HG03097 (cell line): ENCODE data around the gene FBXW7.

Experiments
- ATAC-seq: cut with Tn5 transposase; IDR thresholded peaks from one replicate; pipeline ENCODE4 v1.9.1; 2021; ENCODE audit not compliant: unreplicated experiment, low FRiP score

The FBXW7 gene

DNA sequence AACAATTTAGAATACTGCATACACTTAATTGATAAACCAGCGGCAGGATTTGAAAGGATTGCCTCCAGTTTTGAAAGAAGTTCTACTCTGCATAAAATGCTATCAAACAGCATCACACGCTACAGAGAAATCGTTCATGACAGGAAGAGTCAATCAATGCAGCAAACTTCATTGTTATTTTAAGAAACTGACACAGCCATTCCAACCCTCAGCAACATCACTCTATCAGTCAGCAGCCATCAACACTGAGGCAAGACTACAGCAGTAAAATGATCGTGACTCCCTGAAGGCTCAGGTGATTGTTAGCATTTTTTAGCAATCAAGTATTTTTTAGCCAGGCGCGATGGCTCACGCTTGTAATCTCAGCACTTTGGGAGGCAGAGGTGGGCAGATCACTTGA lies 98.3 kb downstream of the FBXW7 start:
- ATAC-seq: no peak

DNA sequence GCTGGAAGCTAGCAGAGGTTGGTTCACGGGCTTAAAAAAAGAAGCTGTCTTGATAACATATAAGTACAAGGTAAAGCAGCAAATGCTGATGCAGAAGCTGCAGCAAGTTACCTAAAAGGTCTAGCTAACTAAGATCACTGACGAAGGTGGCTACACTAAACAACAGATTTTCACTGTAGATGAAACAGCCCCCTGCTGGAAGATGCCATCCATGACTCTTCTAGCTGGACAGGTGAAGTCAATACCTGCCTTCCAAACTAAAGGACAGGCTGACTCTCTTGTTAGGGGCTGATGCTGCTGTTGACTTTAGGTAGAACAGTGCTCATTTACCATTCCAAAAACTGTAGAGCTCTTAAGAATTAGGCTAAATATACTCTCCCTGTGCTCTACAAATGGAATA lies 99.5 kb downstream of the FBXW7 start:
- ATAC-seq: no peak

DNA sequence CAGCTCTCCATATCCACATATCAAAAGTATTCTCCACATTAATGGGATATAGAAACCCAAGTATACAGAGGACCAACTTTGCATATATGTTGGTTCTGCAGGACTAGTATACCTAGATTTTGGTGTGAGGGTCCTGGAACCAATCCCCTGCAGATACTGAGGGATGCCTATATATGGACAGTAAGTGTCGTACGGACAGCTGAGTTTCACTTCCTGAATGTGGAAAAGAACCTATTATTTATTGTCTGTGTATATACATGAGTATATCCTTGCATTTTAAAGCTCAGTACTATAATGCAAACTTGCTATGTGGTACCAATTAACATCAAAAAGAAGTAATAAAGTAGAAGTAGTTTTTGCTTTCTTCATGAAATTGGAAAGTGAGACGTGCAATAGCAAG lies 101.9 kb downstream of the FBXW7 start:
- no peak for ATAC-seq

DNA sequence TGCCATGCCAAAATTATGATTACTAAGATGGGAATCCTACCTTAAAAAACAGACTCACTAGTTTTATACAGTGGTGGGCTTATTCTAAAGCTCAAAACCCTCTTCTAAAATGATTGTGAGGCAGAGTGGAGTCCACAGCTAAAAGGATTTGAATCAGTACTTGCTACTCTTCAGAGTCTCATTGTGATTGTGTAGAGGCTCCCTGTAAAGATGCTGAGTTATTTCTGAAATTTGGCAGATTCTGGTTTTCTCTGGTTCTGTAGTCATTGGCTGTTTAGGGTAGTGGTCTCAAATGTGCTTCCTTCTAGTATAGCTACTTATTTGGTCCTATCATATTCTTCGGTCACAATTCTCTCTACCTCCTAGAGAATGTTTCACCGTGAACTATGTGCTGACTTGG lies 104.1 kb downstream of the FBXW7 start:
- no peak for ATAC-seq

DNA sequence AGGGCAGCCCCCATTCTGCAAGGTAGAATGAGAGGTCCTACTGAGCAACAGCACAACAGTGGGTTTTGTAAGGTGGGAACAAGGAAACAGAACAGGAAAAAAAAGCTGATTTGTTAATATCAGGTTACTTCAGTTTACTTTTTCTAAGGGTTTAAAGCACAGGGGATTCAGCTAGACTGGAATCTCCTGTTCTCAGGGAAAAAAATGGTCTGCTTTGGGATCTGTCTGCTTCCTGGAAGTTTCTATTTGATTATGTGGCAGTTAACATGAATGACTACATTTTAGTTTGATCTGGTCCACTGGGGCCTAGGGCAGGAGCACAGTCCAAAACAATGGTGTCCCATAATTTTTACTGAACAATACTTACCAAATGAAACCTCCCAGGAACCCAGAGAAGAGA lies 104.6 kb downstream of the FBXW7 start:
- no peak for ATAC-seq

DNA sequence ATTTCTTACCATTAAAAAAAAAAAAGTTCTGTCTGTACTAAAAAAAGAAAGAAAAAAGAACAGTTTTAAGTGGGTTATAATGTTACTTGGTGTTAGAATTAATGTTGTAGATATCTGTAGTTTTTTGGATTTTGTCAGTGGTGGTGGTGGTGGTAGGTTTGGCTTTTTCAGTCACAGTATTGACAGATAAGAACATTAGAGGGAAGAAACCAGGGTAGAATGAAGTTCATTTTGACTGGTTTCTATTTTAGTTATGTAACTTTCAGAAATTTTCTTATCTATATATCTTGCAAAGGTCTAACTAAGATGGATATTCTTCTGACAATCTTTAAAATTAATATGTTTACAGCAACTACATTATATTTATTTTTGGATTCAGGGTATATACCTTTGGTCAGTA lies 105.4 kb downstream of the FBXW7 start:
- no peak for ATAC-seq

DNA sequence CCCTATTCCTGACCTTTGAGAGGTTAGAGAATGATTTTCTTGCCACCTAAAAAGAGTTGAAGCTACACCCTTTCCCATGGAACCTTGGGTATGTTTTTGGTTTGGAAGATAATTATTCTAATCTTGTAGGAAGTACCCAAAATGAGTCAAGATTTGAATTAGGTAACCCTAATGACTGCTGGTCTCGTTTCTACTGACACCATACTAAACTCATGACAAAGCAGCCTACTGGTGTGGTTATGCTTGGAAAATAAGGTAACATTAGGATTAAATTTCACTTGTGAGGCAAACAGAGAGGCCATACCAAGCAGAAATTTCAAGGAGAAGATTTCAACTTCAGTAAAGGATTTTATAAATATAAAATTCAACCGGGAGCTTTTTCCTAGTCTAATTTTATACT lies 107.9 kb downstream of the FBXW7 start:
- no peak for ATAC-seq

DNA sequence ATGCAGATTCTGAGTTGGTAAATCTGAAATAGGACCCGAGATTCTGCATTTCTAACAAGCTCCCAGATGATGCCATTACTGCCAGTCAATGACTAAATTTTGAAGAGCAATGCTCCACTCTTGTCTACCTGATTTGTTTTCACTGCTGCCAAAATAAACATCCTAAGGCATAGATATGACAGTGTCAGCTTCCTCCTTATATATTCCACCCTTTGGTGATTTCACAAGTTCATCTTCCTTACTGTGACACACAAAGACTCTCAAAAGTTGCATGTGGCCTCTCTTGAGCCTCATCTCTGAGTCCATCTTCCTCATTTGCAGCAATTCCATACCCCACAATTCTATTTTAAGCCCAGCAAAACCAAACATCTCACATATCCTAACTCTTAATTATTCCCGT lies 110.9 kb downstream of the FBXW7 start:
- no peak for ATAC-seq

DNA sequence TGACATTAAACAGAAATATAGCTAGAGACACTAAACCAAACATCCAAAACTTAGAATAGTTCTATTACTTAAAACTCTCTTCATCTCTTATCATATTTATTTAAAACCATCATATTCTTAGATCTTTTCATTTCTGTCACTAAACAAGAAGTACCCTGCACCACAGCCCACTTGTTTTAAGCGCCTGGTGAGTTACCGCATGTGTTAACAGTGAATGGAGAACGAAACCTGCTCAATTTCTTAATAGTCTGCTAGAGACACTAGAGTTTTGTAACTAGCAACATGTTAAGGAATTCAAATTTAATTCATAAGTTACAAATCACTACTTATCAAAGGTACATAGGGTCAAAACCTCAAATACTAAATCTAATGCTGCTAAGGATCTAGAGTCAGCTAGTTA lies 111.5 kb downstream of the FBXW7 start:
- no peak for ATAC-seq

DNA sequence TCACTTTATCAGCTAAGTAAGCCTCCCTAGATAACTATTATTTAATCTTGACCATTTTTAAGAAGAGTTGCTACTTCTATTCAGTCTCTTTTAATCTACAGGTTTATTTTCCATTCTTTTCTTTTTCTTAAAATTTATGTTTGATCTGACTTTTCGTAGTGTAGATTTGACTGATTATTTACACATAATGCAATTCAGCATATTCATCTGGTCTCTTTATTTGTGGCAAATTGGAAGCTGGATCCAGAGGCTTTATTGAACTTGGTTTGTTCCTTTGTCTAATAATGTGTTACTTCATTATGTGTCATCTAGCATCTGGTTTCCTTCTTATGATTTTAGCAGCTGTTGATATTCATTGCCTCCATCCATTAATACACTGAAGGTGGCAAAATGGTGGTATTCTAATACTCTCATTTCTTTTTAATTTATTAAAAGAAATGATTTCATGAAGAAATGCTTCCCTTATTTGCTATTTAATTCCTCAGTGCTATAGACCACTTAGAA lies 113.0 kb downstream of the FBXW7 start:
- no peak for ATAC-seq

DNA sequence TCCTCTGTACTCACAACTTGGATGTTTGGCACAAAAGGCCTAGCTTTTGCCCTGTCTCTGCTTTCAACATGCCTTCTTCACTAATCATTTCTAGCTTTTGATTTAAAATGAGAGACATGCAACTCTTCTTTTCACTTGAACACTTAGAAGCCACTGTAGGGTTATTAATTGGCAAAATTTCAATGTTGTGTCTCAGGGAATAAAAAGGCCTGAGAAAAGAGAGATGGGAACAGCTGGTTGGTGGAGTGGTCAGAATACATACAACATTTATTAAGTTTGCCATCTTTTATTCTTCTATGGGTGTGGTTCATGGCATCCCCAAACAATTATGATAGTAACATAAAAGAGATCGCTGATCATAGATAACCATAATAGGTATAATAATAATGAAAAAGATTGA lies 114.3 kb downstream of the FBXW7 start:
- ATAC-seq: no peak

DNA sequence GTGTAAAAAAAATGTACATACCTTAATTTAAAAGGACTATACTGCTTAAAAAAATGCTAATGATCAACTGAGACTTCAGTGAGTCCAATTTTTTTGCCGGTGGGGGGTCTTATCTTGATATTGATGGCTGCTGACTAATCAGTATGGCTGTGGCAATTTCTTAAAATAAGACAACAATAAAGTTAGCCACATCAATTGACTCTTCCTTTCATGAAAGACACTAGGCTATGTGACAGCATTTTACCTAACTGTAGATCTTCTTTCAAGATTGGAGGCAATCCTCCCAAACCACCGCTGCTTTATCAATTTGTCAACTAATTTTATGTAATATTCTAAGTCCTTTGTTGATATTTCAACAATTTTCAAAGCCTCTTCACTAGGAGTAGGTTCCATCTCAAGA lies 116.1 kb downstream of the FBXW7 start:
- ATAC-seq: no peak

DNA sequence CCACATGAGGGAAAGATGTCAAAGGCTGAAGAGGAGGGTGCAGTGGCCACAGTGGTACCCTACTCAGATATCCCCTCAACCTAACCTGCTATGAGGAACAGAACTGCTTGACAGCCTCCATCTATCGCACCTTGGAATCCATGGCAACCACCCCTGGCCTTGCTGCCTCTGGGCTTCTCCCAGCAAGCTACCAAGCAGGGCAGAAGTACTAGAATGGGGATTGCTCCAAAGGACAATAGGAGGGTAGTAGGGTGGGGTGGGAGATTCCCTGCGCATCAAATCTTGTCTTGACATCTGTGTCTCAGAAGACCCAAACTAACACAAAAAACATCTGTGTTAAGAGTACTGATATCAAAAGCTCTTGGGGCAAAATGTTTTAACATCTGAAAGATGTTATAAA lies 118.2 kb downstream of the FBXW7 start:
- ATAC-seq: no peak

DNA sequence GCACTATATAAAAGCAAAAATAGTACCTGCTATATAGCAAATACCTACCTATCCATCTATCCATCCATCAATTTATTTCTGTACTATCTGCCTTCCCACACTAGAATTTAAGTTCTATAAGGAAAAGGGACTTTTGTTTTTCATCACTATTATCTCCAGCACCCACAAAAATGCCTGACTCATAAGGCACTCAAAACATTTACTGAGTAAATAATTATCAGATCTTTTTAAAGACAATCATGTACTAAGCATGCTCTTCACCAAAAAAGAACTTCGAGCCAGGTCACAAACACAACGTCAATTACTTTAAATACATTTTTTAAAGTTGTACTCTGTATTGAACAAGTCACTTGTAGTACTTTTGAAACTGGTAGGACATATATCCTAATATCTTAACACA lies 119.9 kb downstream of the FBXW7 start:
- ATAC-seq: no peak

DNA sequence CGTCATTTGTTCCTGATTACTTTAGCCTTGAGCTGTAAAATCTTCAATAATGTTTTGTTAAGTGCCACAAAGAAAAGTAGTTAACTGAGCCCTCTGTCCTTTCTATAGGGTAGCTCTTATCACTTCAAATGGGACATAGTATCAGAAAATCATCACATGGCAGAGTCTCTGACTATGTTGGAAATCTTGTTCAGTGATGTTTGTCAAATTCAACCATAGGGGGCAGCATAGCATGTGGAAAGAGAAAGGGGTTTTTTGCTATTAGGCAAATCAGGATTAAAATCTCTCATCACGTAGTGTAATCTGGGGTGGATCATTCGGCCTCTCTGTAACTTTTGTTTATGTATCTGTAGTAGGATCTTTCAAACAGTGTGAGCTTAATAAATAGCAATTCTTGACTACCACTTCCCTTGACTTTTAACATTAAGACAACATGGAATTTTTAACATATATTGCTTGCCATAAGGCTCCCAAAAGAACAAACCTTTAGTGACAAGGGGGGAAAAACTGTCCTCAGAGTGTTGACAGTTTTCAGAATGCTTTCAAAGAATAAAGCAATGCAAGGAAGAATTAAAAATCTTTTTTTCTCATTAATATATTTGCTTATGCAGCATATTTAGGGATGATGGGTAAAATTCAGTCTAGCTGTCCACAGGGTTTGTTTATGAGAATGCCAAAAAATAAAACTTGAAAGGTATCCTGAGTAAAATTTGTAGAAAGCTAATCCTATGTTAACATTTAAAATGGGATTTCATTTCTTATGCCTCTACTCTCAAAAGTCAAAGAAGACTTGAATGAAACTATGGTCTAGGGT lies 127.2 kb downstream of the FBXW7 start:
- ATAC-seq: no peak

DNA sequence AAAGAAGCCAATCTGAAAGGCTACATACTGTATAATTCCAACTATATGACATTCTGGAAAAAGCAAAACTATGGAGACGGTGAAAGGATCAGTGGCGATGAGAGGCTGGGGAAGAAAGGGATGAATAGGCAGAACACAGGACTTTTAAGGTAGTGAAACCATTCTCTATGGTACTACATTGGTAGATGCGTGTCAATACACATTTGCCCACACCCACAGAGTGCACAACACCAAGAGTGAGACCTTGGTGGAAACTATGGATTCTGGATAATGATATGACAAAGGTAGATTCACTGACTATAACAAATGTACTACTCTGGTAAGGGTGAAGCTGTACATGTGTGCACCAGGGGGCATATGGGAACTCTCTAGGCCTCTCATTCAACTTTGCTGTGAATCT lies 134.5 kb downstream of the FBXW7 start:
- no peak for ATAC-seq

DNA sequence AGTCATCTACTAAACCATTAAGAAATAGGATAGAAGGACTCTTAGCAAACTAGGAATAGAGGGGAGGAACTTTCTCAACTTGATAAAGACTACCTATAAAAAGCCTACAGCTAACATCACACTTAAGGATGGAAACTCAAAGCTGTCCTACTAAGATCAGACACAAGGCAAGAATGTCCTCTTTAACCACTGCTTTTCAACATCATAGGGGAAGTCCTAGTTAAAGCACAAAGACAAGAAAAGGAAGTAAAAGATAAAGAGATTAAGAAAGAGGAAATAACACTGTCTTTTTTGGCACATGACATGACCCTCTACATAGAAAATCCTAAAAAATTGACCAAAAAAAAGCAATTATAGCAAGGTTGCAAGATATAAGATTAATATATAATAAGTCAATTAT lies 136.6 kb downstream of the FBXW7 start:
- no peak for ATAC-seq

DNA sequence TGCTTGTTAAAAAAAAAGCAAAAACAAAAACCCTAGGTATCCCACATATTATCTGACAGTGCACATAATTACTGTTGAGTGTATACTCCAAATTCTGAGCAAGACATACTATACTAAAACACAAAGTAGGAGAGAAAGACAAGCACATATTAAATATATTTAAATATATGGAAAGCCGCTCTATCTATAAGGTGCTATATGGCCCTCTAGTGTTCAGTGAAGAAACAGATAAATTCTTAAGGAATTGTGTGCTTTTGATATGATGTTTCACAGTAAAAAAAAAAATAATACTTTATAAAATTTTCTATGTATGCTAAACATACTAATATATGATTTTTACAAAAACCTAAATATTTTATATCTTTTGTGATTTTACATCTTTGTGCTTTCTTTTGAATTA lies 137.8 kb downstream of the FBXW7 start:
- ATAC-seq: no peak

DNA sequence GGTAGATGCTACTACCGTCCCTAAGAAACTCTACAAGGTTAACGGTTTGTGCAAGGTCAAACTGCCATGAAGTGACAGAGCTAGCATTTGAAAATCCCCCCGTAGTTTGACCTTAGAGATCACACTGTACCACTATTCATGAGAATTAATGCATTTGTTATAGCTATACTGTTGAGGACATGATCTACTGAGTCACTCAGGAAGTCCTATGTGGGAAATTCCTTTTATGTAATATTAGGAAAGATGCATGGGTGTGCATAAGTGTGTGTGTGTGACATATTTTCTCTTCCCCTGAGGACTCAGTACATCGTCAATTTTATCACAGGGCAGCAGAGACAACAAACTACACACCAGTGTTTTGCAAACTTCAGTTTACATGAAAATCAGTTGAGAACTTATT lies 141.1 kb downstream of the FBXW7 start:
- ATAC-seq: no peak

DNA sequence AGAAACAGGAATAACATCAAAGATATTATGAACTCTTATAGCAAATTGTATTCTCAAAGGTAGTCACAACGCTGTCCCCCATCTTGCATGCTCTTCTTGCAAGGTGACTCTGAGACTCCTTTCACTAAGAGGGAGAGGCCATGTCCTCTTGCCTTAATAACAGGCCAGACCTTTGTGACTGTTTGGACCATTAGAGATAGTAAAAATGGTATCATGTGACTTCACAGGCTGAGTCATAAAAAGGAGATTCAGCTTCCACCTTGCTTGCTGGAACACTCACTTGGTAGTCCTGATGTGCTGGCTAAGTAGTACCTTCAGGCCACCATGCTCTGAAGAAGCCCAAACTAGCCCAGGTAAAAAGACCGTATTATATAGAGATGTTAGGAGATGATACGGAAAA lies 143.8 kb downstream of the FBXW7 start:
- no peak for ATAC-seq

DNA sequence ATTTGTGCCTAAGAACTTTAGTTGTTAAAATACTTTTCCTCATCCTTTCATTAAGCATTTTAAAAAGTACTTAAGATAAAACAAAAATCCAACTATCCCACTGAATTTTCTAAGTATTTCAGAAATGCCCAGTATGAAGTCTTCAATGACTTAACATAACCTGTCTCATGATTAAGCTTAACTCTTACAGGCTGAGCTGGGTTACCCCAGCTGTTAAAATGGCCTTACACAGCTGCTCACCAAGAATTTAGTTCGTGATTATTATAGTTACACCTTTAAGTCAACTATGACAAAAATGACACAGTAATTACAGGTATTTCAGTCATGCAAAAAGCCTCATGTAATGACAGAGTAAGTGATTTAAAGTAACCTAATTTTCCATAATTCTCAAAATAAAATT lies 145.7 kb downstream of the FBXW7 start:
- ATAC-seq: no peak

DNA sequence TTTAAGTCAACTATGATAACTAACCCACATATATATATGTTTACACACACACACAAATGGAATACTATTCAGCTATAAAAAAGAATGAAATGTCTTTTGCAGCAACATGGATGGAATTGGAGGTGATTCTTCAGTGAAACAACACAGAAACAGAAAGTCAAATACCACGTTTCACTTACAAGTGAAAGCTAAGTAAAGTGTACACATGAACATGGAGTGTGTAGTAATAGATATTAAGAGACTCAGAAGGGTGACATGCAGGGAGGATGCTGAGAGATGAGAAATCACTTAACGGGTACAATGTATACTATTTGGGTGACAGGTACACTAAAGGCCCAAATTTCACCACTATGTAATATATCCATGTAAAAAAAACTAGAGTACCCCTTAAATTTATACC lies 146.5 kb downstream of the FBXW7 start:
- ATAC-seq: no peak

DNA sequence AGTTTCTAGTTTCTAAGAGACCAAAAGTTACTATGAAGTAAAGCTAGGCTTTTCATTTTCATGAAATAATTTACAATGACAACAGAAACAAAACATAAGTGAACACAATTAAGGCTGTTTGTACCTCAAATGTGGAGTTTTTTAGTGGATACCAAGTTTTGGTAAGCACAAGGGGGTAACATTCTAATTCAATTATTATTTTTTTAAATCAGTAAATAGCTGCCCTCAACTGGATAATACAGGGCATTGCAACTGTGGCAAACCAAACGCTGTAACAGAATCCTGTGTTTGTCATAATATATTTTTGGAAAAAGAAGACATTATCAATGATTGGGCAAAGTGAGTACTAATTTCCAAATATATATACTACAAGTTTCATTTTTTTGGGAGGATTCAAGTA lies 150.3 kb downstream of the FBXW7 start:
- ATAC-seq: no peak
